HCT116 (cell line): Measurements from ENCODE around the gene GLI3.

ENCODE experiments used
- EZH2phosphoT487 ChIP-seq: fragments of 200-600 bp; IDR thresholded peaks from 2 replicates; pipeline ENCODE4 v1.6.1; 2018; ENCODE audit warnings: antibody characterized with exemption, borderline replicate concordance
- POLR2A ChIP-seq: IDR thresholded peaks from 2 replicates; pipeline ENCODE4 v1.7.0; 2011; ENCODE audit warnings: borderline replicate concordance; ENCODE audit not compliant: insufficient read depth, insufficient read length; ENCODE audit errors: extremely low read depth
- POLR2AphosphoS5 ChIP-seq: IDR thresholded peaks from 2 replicates; pipeline ENCODE4 v1.6.1; 2011; ENCODE audit warnings: mild to moderate bottlenecking, low read depth, low read length, moderate library complexity
- SP1 ChIP-seq: IDR thresholded peaks from 2 replicates; pipeline ENCODE4 v1.6.1; 2012; ENCODE audit warnings: low read depth
- ZBTB33 ChIP-seq: IDR thresholded peaks from 2 replicates; pipeline ENCODE4 v1.6.1; 2011; ENCODE audit warnings: mild to moderate bottlenecking, low read length, moderate library complexity; ENCODE audit not compliant: insufficient replicate concordance; ENCODE audit errors: extremely low read depth
- ZFX ChIP-seq: fragments of 450-650 bp; IDR thresholded peaks from 2 replicates; pipeline ENCODE4 v1.6.1; 2017
- TF ChIP-seq, protein P1 (sequence below), 3 experiments: fragments of 200-600 bp in 1 of 3; sonication (generic) in 1 of 3; IDR thresholded peaks in 2 of 3; conservative IDR thresholded peaks in 1 of 3; 2 replicates each; pipeline ENCODE4 v1.5.1; 2012 to 2017; ENCODE audit warnings: low read depth in 2 of 3, low read length in 2 of 3, antibody characterized with exemption in 1 of 3, borderline replicate concordance in 1 of 3, control low read depth in 1 of 3, mild to moderate bottlenecking in 1 of 3, mixed read lengths in 1 of 3, mixed run types in 1 of 3, moderate library complexity in 1 of 3; ENCODE audit not compliant: insufficient read depth in 1 of 3

GRCh38 chr7:42099470-42100155, 137.4 kb downstream of the GLI3 start:
- TF ChIP-seq EZH2phosphoT487 = no peak
- TF ChIP-seq, protein P1, sequence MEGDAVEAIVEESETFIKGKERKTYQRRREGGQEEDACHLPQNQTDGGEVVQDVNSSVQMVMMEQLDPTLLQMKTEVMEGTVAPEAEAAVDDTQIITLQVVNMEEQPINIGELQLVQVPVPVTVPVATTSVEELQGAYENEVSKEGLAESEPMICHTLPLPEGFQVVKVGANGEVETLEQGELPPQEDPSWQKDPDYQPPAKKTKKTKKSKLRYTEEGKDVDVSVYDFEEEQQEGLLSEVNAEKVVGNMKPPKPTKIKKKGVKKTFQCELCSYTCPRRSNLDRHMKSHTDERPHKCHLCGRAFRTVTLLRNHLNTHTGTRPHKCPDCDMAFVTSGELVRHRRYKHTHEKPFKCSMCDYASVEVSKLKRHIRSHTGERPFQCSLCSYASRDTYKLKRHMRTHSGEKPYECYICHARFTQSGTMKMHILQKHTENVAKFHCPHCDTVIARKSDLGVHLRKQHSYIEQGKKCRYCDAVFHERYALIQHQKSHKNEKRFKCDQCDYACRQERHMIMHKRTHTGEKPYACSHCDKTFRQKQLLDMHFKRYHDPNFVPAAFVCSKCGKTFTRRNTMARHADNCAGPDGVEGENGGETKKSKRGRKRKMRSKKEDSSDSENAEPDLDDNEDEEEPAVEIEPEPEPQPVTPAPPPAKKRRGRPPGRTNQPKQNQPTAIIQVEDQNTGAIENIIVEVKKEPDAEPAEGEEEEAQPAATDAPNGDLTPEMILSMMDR (IDR thresholded peaks at IDR 0.05 in 2 of 3, conservative IDR thresholded peaks at IDR 0.05 in 1 of 3; ENCODE audit: borderline replicate concordance in 1 of 3, insufficient read depth in 1 of 3, low read depth in 2 of 3, low read length in 2 of 3) = no peak
- no peak for TF ChIP-seq SP1
- no peak for TF ChIP-seq POLR2AphosphoS5
- no peak for TF ChIP-seq ZBTB33
- no peak for TF ChIP-seq ZFX
- TF ChIP-seq POLR2A = no peak
